Suppressor macrophage (primary cell): ENCODE data around the gene PHF19.
A peak's percentile ranks its signal among the peaks of the same experiment; 100 is the strongest.

ENCODE experiments used
- DNase-seq, 4 experiments: peaks; one replicate each; pipeline ENCODE4 v3.0.0-alpha.2; 2020 to 2022

PHF19 gene

GRCh38 chr9:120913647-120914264, 36.8 kb upstream of the PHF19 start:
- DNase-seq = no peak

DNA sequence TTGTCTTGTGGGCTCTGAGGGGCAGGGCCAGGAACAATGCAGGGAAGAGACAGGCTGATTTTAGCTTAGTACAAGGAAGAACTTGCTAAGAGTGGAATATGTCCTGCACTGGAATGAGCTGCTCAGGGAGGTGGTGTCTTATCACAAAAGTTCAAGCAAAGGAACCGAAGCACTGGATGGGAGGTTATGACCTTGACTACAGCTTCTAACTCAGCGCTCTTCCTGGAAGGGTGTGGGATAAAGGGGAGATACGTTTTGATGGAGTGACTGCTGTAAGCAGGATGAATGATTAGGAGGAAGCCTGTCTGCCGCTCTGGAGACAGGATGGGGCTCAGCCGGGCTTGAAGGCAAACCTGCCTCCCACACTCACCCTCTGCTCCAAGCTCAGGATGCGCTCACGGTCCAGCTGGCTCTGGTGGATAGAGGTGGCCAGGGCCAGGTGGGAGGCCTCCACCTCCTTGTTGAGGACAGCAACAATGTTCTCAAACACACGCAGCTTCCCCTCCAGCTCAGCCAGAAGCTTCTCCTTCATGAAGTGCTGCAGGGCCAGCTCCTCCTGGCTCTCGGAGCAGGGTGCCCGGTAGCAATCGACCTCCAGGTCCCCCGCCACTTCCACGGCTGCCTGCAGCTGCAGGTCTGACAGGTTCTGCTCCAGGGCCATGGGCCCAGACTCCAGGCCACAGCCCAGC, 36.1 kb upstream of the PHF19 start:
- no peak for DNase-seq

- no peak for DNase-seq
These were observed 34.4 kb upstream of the PHF19 start for GRCh38 chr9:120911295-120911837.

DNA sequence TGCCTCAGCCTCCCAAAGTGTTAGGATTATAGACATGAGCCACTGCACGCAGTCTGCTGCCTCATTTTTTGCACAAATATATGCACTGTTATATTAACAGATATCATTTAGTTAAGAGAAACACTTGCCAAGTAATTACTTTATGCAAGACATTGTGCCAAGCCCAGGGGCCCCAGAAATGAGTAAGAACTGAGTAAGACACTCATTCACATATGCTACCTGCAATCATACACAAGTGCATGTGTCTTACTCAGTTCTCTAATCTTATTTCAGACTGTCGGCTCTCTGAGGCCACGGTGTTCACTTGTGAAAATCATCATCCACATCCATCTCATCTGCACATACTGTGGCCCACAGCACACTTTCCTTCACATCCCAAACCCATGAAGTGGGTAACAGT, 33.7 kb upstream of the PHF19 start:
- DNase-seq = no peak

DNA sequence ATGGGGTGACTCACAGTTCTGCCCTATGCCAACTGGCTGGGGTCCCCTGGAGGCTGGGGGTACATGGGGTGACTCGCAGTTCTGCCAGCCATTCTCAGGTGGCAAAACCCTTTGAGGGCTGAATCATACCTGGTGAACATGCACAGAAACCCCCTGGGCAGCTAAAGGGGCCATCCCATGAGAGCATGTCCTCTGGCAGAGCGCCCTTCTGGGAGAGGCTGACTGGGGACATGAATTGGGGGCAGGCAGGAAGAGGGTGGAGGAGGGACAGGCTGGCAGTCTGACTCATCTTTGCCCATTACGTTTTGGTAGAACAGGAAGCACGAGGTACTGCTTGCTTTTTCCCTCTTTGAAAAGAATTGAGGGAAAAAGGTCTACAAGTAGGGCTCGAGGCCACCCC, 32.9 kb upstream of the PHF19 start:
- peak; percentile 36 to 55 (median 51) for DNase-seq

DNA sequence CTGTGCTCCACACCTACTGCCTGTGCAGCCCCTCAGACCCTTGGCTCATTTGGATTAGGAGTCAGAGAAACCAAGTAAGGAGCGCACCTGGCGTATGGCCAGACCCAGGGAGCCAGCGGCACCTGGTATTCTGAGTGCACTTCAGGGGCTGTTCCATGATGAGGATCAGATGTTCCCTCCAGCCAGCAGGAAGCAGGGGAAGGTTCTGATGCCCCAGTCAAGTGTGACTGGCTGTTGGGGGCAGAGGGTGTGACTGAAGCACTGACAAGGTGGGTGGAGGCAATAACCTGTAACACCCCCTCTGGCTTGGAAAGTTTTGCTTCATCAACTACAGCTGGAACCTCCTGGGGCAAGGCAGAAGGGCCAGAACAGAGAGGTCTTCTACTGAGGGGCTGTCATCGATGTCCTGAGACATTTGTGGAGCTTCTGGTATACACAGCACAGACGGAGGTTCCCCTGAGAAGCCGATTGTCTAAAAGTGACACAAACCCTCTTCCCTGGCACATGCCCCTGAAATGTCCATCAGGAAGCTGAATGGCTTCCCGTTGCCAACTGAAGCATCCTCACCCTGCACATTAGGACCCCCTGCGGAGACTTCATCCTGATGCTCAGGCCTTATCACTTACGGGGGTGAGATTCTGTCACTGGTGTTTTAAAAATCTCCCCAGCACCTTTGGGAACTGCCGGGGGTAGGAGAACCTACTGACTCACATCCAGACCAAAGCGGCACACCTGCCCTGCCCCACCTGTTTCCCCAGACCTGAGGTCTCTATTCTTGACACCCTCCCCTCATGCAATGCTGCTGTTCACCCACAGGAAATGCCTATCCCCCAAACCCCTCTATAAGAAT, 28.6 kb upstream of the PHF19 start:
- DNase-seq = no peak

- DNase-seq = no peak
These were observed 28.0 kb upstream of the PHF19 start for GRCh38 chr9:120904978-120905301.

DNA sequence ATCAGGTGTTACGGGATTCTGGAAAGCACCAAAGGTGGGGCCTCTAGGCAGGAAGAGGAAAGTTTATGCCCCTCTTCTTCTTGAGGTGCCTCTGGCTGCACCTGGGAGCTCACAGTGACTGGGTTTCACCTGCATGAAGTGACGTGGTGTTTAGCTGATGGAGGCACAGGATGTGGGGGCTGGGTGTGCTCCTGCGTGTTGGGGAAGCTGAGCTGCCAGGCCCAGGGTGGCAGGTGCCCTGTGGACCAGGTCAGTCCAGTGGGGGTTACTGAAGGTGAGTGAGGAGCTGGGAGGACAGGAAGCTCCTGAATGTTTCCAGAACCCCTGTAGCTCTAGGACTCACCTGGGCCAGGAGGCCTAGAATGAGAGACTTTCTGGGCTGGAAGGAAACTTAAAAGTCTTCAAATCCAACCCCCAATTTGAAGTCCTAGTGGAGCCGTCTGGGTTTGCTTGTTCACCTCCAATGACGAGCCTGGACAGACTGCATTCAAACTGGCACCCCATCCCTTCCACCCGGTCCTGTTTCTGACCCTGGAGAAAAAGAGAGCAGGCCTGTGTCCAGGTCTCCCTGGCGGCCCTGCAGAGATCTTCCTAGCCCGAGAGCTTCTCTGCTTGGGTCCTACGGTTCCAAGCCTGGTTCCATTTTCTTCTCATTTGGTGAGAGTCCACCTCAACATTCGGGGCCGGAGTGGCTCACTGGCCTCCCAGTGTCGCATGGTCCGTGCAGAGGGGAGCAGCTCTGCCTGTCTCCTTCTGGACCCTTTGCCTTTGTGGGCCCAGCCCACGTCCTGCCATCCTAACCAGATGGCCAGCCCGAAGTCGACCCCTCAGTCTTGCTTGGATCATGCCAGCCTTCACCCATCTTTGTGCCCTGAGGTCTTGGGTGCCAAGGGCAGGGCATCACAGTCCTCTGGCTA, 27.3 kb upstream of the PHF19 start:
- DNase-seq = no peak

DNA sequence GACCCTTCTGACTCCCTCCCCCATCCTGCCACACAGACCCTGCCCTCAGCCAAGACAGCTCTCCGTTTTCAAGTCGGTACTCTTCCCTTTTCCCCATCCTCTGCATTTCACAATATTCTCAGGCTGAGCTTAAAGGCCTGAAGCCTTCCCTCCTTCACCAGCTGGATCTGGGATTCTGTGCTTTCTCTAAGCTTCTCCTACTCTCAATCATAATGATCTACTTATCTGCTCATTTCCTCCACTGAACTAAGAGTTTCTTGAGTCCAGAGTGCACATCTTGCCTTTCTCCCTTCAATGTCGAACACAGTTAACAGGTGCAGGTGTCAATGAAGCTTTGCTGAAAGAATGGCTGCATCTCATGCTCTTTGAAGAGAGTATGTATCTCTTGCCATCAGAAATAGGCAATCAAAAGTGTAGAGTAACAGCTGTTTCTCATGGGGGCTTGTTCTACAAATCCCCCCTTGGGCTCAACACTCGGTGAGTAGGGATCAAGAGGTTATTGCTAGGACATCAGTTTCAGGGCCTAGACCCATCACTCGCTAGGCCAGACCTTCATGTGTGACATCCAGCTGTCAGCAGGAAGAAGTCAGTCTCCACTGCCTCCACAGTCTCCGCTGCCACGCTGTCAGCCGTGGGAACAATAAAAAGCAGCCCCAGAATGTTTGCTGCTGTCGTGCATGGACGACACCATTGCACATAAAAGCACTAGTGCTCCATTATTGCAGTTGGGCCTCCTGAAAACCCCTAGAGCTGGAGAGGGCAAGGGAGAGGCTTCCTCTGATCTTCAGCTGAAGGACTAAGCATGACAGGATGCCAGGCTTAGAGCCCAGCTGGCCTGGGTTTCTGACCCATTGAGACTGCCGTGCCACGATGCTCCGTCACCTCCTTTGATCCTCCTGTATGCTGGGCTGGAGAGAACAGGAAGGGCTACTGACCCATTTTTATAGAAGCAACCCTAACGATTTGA, 25.9 kb upstream of the PHF19 start:
- no peak for DNase-seq

DNA sequence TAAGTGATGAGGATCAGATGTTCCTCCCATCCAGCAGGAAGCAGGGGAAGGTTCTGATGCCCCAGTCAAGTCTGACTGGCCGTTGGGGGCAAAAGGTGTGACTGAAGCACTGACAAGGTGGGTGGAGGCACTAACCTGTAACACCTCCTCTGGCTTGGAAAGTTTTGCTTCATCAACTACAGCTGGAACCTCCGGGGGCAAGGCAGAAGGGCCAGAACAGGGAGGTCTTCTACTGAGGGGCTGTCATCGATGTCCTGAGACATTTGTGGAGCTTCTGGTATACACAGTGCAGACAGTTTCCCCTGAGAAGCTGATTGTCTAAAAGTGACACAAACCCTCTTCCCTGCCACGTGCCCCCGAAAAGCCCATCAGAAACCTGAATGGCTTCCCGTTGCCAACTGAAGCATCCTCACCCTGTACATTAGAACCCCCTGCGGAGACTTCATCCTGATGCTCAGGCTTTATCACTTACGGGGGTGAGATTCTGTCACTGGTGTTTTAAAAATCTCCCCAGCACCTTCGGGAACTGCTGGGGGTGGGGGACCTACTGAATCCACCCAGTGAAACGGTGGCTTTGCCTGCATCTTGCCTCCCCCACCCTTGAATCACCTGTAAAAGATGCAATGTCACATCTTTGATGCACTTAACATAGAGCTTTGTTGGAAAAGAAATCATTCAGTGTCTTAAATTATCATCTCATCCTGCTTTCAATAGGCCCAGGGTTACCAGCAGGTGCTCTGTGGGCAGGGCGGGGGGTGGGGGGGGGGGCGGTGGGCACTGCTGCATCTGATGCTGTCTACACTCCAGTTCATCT, 25.0 kb upstream of the PHF19 start:
- no peak for DNase-seq

DNA sequence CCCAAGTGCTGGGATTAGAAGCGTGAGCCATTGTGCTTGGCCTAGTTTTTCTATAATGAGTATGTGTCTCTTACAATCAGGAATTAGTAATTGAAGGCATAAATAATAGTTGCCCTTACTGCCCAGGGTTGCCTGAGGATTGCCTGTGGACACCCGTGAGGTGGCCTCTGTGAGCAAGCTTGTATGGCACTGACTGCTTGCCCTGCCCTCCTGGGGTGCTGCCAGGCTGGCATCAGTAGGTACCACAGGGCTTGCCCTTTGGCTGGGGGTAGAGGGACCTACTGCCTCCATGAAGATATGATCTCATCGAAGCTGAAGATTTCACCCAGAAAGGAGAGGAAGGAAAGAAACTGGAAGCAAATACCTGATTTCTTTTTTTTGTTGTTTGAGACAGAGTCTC, 23.8 kb upstream of the PHF19 start:
- DNase-seq = no peak

DNA sequence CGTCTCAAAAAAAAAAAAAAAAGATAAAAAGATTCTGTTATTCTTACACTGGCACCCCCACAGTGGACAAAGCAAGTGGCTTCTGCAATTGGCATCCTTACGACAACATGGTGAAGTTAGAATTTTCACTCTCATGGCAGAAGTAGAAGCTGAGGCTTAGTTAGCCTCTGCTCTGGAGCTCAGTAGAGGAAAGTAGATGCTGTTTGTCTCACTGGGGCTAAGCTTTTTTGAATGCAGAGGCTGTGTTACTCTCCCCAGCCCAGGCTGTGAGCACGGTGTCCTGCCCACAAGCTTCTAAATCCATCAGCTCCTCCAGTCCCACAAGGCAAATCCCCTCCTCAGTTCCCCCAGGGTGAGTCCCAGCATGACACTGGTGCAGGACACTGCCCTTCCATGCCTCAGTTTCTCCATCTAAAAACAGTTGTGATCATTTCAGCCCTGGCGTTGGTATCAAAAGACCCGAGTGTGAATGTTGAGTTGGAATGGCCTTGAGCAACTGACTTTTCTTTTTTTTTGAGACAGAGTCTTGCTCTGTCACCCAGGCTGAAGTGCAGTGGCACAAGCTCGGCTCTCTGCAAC, 22.6 kb upstream of the PHF19 start:
- no peak for DNase-seq

DNA sequence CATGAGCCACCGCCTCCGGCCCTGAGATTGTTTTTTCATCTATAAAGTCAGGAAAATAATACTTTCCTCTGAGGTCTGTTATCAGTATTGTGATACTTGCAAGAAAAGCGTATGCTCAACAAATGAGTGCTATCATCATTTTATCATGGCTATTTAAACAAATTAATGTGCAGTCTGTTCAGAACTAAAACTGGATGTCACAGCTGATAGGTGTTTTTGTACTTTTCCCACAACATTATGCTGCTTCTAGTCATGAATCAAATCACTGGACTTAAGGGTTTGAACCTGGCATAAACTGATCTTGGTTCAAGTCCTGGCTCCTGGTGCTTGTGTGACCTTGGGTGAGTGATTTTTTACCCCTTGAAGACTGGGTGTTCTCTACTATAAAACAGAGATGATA, 21.4 kb upstream of the PHF19 start:
- DNase-seq = no peak

DNA sequence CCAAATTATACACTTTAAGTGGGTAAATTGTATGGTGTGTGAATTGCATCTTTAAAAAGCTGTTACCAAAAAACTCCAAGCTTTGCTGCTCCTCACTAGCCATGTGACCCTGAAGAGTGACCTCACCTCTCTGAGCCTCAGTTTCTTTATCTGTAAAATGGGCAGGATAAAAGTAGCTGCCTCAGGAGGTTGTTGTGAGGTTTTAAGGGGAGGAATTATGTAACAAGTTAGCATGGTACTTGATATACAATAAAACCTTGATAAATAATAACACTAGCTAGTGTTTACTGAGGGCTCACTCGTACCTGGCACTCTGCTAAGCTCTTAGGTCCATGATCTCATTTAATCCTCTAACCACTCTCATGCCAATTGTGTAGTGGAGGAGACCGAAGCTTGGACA, 19.0 kb upstream of the PHF19 start:
- DNase-seq = no peak

DNA sequence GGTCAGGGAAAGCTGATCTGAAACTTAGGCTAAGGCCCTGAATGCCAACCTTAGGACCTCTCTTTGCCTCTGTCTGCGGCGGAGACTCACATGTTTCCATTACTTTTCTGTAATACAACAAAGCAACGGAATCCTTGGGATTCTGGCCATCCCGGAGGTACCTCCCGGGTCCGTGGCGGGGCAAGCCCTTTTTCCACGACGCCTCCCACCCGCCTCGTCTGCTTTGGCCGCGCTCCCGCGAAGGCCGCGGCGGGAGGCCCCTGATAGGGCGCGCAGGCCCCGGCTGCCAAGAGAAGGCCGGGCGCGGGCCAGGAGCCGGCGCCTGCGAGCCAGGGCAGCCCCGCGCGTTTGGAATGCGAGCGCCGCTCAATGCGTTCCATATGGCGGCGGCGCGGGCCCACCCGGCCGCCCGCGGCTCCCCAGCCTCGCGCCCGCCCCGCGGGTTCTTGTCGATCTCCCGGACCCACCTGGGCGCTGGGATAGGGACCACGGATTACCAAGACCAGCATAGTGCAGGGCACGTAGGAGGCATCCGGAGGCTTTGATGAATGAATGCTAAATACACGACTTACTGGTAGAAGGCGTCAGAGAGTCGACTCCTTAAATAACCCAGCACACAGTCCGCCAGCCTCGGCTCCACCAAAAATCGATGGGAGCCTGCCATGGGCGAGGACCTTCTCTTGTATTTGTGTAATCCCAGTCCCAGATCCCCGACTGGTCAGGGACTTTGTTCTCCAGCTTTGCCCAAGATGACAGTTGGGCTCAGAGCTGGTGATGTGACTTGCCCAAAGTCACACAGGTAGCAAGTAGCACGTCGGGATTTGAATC, 17.5 kb upstream of the PHF19 start:
- DNase-seq = no peak

- no peak for DNase-seq
These were observed 16.8 kb upstream of the PHF19 start for GRCh38 chr9:120893611-120894307.

GRCh38 chr9:120892748-120893610, 16.0 kb upstream of the PHF19 start:
- peak in 1 of 4 experiments; percentile 22 for DNase-seq
